Measurements from ENCODE around the gene SLC12A2.

SLC12A2 gene

GRCh38 chr5:128097781-128098180 is 14.2 kb downstream of the SLC12A2 start:
- FAIRE-seq = no peak

DNA sequence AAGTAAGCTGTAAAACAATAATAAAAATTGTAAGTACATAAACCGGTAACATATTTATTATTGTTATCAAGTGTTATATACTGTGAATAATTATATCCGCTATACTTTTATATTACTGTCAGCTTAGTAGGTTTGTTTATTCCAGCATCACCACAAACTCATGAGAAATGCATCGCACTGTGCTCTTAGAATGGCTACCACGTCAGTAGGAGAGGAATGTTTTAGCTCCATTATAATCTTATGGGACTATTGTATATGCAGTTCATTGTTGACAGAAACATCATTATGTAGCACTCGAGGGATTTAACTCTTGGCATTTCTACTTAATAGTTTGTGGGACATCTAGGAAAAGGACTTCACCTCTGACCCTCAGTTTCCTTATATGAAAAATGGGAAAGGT is 16.4 kb downstream of the SLC12A2 start:
- no peak for FAIRE-seq

- no peak for FAIRE-seq
Measured at GRCh38 chr5:128100860-128101557, 17.4 kb downstream of the SLC12A2 start.

DNA sequence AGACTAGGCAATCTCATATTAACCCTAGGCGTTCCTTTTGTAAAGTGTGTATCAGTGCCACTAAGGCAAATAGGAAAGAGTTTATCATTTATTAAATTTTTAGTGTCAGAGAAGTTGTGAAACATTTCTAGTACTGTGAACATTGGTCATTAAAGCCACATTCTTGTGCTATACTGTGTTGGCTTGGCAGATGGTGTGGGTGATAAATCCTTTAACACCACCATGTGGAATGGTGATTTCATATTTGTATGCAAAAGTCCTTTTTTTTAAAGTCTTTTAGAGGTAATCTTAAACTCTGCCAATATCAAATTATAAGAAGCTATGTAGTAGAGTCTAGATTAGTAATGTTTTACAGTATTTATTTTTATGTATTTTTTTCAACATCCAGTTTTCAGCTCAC is 18.1 kb downstream of the SLC12A2 start:
- FAIRE-seq = peak; percentile 12

DNA sequence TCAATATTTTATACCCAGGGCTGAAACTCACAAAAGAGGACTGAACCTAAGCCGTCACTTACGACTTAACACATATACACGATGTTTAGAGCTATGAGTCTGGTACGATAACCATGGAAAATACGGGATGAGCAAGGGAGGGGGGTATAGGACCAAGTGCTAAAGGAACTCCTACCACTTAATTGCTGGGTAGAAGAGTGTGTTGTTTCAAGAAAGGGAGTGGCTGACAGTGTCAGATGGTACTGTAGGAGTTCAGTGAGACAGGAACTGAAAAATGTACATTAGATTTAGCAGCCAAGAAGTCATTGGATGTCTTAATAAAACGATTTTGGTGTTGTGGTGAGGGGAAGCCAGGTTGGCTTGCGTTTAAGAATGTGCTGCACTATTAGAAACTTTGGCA is 21.6 kb downstream of the SLC12A2 start:
- FAIRE-seq = no peak

GRCh38 chr5:128109138-128109537 is 25.6 kb downstream of the SLC12A2 start:
- FAIRE-seq = no peak

GRCh38 chr5:128109766-128110165 is 26.2 kb downstream of the SLC12A2 start:
- no peak for FAIRE-seq

GRCh38 chr5:128111818-128112448 is 28.4 kb downstream of the SLC12A2 start:
- FAIRE-seq = no peak

DNA sequence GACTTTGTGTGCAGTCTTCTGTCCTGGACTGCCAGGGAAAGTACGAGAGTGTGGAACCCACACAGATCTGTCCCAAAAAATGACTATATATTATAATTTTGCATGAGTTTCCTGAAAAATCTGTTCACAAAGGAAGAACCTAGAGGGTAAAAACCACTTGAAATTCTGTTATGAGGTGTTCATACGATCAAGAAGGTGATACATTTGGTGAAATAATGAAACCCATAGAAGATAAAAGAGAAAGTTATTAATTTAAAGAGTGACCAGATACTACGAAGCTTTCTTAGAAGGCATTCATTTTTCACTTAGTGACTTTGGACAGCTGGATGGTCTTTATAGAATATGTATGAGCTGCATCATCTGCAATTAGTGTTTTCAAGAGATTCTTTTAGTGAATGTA is 32.9 kb downstream of the SLC12A2 start:
- FAIRE-seq = no peak

- no peak for FAIRE-seq
Measured at GRCh38 chr5:128118214-128118613, 34.6 kb downstream of the SLC12A2 start.

DNA sequence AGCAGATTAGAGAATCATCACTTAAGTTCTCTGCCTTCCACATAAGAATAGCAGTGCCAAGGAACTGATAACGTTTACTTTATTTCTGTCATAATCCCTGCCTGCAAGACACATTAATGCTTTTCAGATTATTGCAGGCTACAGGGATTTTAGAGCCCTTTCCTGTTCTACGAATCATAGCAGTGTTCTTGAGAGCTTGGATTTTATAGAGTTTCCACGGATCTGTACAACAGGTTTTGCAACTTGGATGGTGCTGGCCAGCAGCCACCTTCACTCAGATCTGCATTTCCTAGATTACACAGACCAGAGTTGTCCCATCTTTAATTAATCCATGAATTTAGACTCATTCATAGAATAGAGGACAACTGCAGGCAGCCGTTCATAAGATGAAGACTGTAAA is 38.1 kb downstream of the SLC12A2 start:
- FAIRE-seq = no peak

DNA sequence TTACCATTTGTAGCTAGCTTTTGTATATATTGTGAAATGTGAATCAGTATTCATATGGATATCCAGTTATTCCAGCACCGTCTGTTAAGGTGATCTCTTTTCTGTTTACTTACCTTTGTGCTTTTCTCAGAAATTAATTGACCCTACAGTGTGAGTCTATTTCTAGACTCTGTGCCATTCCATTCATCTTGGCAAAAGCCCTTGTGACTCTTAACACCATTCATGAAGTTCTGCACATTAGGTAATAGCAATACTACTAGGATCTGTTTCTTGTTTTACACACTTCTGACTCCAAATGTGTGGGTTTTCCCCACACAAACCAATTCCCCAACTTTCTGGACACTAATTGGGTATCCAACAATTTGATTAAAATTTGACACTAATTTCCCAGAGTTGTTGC is 40.4 kb downstream of the SLC12A2 start:
- FAIRE-seq = no peak

DNA sequence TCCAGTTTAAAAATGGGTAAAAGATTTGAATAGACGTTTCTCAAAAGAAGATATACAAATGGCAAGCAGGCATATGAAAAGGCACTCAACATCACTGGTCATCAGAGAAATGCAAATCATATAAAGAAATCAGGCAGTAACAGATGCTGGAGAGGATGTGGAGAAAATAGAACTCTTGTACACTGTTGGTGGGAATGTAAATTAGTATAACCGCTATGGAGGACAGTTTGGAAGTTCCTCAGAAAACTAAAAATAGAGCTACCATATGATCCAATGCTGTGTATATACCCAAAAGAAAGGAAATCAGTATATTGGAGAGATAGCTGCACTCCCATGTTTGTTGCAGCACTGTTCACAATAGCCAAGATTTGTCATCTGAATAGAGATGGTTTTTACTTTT is 42.7 kb downstream of the SLC12A2 start:
- no peak for FAIRE-seq

DNA sequence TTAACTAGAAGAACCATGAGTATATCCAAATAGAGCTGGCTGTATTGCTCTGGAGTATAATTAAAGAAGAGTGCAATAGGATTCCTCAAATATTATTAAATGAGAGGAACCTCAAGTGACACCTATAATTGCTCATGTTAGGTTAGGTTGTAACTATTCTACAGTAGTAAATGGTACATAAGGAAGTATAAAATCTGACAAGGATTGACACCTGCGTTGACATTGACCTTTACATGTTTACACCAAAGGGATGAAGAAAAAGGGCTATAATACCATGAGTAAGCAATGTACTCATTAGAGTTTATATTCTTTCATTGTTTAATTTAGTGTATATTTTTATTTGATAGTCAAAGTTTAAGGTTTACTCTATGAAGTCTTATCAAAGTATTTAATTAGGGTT is 48.9 kb downstream of the SLC12A2 start:
- FAIRE-seq = peak; percentile 18

GRCh38 chr5:128135286-128135685 is 51.7 kb downstream of the SLC12A2 start:
- FAIRE-seq = no peak

- FAIRE-seq = no peak
Measured at GRCh38 chr5:128143911-128144310, 60.3 kb downstream of the SLC12A2 start.

GRCh38 chr5:128144491-128144890 is 60.9 kb downstream of the SLC12A2 start:
- no peak for FAIRE-seq

DNA sequence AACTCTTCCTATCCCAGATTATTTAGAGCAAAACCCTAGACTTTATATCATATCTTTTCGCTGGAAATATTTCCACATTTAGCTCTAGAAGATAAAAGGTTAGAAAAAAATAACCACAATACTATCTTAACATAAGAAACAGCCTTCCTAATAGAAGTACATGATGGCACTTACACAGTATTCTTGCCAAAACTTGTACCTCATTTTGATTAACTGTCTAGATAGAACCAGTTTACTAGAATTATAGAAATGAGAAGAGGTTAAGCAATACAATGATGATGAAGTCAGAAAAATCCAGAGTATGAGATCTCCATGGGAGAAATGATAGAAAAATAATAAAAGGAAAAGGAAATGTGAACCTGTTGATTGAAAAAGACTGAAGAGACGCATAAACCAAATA is 63.1 kb downstream of the SLC12A2 start:
- no peak for FAIRE-seq

DNA sequence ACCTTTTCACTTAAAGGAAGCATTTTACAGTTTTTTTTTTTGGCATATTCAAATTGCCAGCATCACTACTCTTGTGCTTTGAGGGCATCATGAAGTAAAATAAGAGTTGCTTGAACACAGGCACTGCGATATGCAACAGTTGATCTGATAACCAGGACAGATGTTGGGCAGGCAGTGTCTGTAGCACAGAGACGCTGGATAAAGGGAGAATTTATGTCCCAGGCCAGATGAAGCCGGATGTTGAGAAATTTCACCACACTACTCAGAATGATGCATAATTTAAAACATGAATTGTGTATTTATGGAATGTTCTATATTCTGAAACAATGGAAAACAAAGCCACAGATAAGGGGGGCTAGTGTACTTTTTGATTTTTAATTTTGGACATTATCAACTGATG is 71.4 kb downstream of the SLC12A2 start:
- FAIRE-seq = no peak

DNA sequence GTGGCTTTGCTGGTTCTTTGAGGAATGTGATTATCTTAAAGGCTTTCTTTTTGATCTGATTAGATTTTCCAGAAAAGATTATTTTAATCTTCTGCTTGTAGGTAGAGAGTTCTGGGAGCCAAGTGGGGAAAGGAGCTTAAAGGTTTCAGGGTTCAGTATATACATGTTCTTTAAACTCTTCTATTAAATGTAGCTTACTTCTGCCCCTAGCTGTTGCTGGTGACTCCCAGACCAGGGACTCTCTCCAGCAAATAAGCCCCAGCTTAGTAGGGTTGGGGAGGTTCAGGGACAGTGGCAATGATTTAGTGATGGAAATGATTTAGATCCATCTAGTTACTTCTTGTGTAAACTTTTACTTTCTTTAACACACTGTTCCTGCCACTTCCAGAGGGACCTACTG is 72.2 kb downstream of the SLC12A2 start:
- FAIRE-seq = no peak

GRCh38 chr5:128156521-128156920 is 73.0 kb downstream of the SLC12A2 start:
- FAIRE-seq = no peak

- FAIRE-seq = no peak
Measured at GRCh38 chr5:128158342-128158741, 74.8 kb downstream of the SLC12A2 start.

- no peak for FAIRE-seq
Measured at GRCh38 chr5:128163991-128164390, 80.4 kb downstream of the SLC12A2 start.

DNA sequence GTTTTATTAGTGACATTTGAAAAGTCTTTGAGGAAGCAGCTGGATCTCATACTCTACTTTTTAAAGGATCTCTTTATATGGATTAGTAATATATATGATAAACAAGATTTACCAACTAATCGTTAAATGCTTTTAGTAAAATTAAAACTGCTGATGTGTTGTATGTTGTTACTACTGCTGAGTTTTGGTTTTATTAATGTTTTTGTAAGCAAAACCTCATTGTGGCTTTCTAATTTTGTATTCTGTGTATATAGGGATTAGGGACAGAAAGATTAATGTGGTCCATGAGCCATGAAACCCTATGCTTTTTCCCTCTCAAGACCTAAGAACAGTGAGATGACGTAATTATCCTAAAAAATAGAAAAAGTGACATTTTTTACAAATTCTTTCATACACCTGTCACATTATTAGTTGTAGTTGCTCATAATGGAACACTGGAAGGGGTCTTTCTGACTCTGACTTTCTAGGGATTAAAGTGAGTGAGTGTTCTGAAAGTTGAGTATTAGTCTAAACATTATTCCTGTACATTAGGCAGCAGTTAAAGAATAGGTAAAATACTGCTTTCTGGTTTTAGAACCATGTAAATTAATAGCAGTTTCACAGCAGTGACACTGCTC is 85.9 kb downstream of the SLC12A2 start:
- FAIRE-seq = no peak

Measured in endometrium (tissue), 2 donors.